H1 (cell line): ENCODE results near the gene RPS6KL1.

Experiments
- CHD1 ChIP-seq: IDR thresholded peaks from 2 replicates; pipeline ENCODE4 v1.6.1; 2012; ENCODE audit warnings: low read depth, low read length, improper control_type of control experiment
- EGR1 ChIP-seq: IDR thresholded peaks from 2 replicates; pipeline ENCODE4 v1.6.1; 2011; ENCODE audit warnings: low read depth, low read length, borderline replicate concordance
- FOSL1 ChIP-seq: IDR thresholded peaks from 2 replicates; pipeline ENCODE4 v1.6.1; 2011; ENCODE audit warnings: mild to moderate bottlenecking, low read depth, low read length, moderate library complexity; ENCODE audit not compliant: insufficient read depth
- GTF2F1 ChIP-seq: IDR thresholded peaks from 2 replicates; pipeline ENCODE4 v1.6.1; 2012; ENCODE audit warnings: low read depth, low read length, improper control_type of control experiment, borderline replicate concordance
- POLR2A ChIP-seq, 2 experiments: IDR thresholded peaks; 1 replicate in 1 of 2; 2 replicates in 1 of 2; pipeline ENCODE4 v1.6.1; 2011; ENCODE audit warnings: low read depth in 2 of 2, low read length in 2 of 2, mild to moderate bottlenecking in 2 of 2; ENCODE audit errors: control extremely low read depth in 1 of 2
- POLR2AphosphoS5 ChIP-seq: IDR thresholded peaks from 2 replicates; pipeline ENCODE4 v1.6.1; 2011; ENCODE audit warnings: low read depth, low read length
- RAD21 ChIP-seq, 2 experiments: IDR thresholded peaks in 1 of 2; conservative IDR thresholded peaks in 1 of 2; 2 replicates each; pipeline ENCODE4 v1.6.1; 2011; ENCODE audit warnings: low read depth in 2 of 2, low read length in 2 of 2, improper control_type of control experiment in 1 of 2, inconsistent platforms in 1 of 2, mild to moderate bottlenecking in 1 of 2, moderate library complexity in 1 of 2
- SIN3A ChIP-seq, 2 experiments: IDR thresholded peaks in 1 of 2; conservative IDR thresholded peaks in 1 of 2; 2 replicates each; pipeline ENCODE4 v1.6.1; 2011 to 2012; ENCODE audit warnings: low read length in 2 of 2, improper control_type of control experiment in 1 of 2, low read depth in 1 of 2, mild to moderate bottlenecking in 1 of 2
- SP1 ChIP-seq: IDR thresholded peaks from 2 replicates; pipeline ENCODE4 v1.6.1; 2011; ENCODE audit warnings: low read depth, low read length
- TAF1 ChIP-seq: IDR thresholded peaks from 2 replicates; pipeline ENCODE4 v1.6.1; 2011; ENCODE audit warnings: mild to moderate bottlenecking, low read depth, low read length
- TBP ChIP-seq: IDR thresholded peaks from 2 replicates; pipeline ENCODE4 v1.6.1; 2011; ENCODE audit warnings: low read depth, low read length, improper control_type of control experiment
- TF ChIP-seq, protein P1 (sequence below), 3 experiments: IDR thresholded peaks; 1 replicate in 2 of 3; 2 replicates in 1 of 3; pipeline versions ENCODE4 v1.5.1 to v1.6.1; 2011; ENCODE audit warnings: low read length in 3 of 3, mild to moderate bottlenecking in 3 of 3, inconsistent platforms in 2 of 3, low read depth in 1 of 3, moderate library complexity in 1 of 3; ENCODE audit not compliant: insufficient read depth in 1 of 3; ENCODE audit errors: control extremely low read depth in 1 of 3

DNA sequence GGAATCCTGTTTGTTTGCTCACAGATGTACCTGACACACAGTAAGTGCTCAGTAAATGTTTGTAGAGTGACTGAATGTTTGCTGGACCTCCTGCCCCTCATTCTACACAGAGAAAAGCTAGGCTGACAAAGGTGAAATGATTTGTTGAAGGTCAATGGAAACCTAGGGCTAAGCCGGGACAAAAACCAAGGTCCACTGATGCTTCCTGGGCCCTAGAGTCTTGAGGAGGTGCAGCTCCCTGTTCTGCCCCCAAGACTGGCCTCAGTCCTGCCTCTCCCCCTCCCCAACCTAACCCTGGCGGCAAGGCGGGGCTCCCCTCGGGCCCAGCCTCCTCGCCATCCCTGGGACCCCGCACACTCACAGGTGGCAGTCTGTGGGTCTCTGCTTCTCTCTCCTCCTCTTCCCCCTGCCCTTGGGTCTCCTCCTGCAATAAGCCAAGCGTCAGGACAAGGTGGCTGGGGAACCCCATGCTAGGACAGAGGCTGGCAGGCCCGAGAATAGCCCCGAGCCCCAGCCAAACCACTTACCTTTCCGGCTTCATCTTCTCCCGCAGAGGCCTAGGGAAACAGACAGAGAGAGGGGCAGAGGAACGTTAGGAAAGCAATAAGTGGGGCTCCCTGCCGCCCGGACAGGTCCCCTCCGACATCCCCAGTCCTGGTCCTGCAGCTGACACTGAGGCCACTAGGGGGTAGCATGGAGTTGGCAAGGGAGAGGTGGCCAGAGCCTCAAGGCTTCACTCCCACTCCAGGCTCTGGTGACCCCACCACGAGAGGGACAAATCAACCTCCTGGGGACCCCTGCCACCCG is 23.0 kb upstream of the RPS6KL1 start:
- no peak for TF ChIP-seq TAF1
- TF ChIP-seq RAD21 (IDR thresholded peaks at IDR 0.05 in 1 of 2, conservative IDR thresholded peaks at IDR 0.05 in 1 of 2; ENCODE audit: low read depth in 2 of 2, low read length in 2 of 2) = peak; percentile 85 to 91
- TF ChIP-seq SIN3A (conservative IDR thresholded peaks at IDR 0.05 in 1 of 2, IDR thresholded peaks at IDR 0.05 in 1 of 2; ENCODE audit: low read depth in 1 of 2, low read length in 2 of 2) = no peak
- TF ChIP-seq FOSL1 = no peak
- TF ChIP-seq TBP = no peak
- TF ChIP-seq EGR1 = no peak
- TF ChIP-seq, protein P1, sequence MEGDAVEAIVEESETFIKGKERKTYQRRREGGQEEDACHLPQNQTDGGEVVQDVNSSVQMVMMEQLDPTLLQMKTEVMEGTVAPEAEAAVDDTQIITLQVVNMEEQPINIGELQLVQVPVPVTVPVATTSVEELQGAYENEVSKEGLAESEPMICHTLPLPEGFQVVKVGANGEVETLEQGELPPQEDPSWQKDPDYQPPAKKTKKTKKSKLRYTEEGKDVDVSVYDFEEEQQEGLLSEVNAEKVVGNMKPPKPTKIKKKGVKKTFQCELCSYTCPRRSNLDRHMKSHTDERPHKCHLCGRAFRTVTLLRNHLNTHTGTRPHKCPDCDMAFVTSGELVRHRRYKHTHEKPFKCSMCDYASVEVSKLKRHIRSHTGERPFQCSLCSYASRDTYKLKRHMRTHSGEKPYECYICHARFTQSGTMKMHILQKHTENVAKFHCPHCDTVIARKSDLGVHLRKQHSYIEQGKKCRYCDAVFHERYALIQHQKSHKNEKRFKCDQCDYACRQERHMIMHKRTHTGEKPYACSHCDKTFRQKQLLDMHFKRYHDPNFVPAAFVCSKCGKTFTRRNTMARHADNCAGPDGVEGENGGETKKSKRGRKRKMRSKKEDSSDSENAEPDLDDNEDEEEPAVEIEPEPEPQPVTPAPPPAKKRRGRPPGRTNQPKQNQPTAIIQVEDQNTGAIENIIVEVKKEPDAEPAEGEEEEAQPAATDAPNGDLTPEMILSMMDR (IDR thresholded peaks at IDR 0.05; ENCODE audit: control extremely low read depth in 1 of 3, insufficient read depth in 1 of 3, low read depth in 1 of 3, low read length in 3 of 3) = peak in 2 of 3 experiments; percentile 93 to 97; a peak in 3 of 4 replicates
- 0 out of 2 replicates have a peak, but pooled peaks have one; percentile 24 for TF ChIP-seq SP1
- TF ChIP-seq POLR2A (IDR thresholded peaks at IDR 0.05; ENCODE audit: control extremely low read depth in 1 of 2, low read depth in 2 of 2, low read length in 2 of 2) = 0 out of 3 replicates have a peak, but pooled peaks of 1 of the 2 experiments have one; percentile 54
- no peak for TF ChIP-seq CHD1
- no peak for TF ChIP-seq GTF2F1
- peak; percentile 23; the same call in 1 of the 2 replicates for TF ChIP-seq POLR2AphosphoS5
